Uterus (tissue), 4 donors: ENCODE data around the gene PLA2G6. TPM values are rescaled to one million over a fixed set of nuclear protein-coding genes. Genes with fewer than 3 reads are reported as not detected.

Experiments
- DNase-seq, 2 donors: peaks; one replicate each; pipeline ENCODE4 v3.0.0-alpha.2; 2019 to 2020
- H3K27ac ChIP-seq, 2 donors: fragments of 200-600 bp; sonication (generic); 1 replicate in 1 of 2; 2 replicates in 1 of 2; pipeline ENCODE4 v1.5.1; 2016 to 2018
- H3K27me3 ChIP-seq, 2 donors: fragments of 200-600 bp; sonication (generic); one replicate each; pipeline ENCODE4 v1.5.1; 2018 to 2019; ENCODE audit warnings: control low read depth in 1 of 2
- H3K36me3 ChIP-seq, 2 donors: fragments of 200-600 bp; sonication (generic); one replicate each; pipeline ENCODE4 v1.5.1; 2019; ENCODE audit warnings: control low read depth in 1 of 2
- H3K4me1 ChIP-seq, 2 donors: fragments of 200-600 bp; sonication (generic); one replicate each; pipeline ENCODE4 v1.5.1; 2018 to 2019; ENCODE audit warnings: control low read depth in 1 of 2
- H3K4me3 ChIP-seq, 2 donors: fragments of 200-600 bp; sonication (generic); 1 replicate in 1 of 2; 2 replicates in 1 of 2; pipeline ENCODE4 v1.5.1; 2018 to 2019; ENCODE audit warnings: mild to moderate bottlenecking in 1 of 2
- H3K9me3 ChIP-seq, 2 donors: fragments of 200-600 bp; sonication (generic); one replicate each; pipeline ENCODE4 v1.5.1; 2019; ENCODE audit warnings: control low read depth in 1 of 2
- CTCF ChIP-seq, 4 experiments: fragments of 200-600 bp in 2 of 4; fragments of 450-650 bp in 2 of 4; sonication (generic) in 2 of 4; IDR thresholded peaks; one replicate each; pipeline ENCODE4 v1.5.1; 2016 to 2019; ENCODE audit warnings: antibody characterized with exemption in 4 of 4, mild to moderate bottlenecking in 2 of 4, moderate library complexity in 1 of 4
- POLR2A ChIP-seq, 2 donors: fragments of 450-650 bp; IDR thresholded peaks; one replicate each; pipeline ENCODE4 v1.6.1; 2016; ENCODE audit warnings: antibody characterized with exemption in 2 of 2, mild to moderate bottlenecking in 1 of 2, moderate library complexity in 1 of 2
- intact Hi-C: fragments of 100-400 bp; cut with DNase I; formaldehyde crosslinking; loops from one replicate; pipeline ENCODE4 v1.15.1; 2023; ENCODE audit warnings: low total_unique reads
- total RNA-seq, 4 donors: library from RNA; depleted of rRNA in 3 of 4; stranded (reverse); fragments of >200 nt in 3 of 4; gene quantifications; one replicate each; pipeline versions ENCODE4 v1.1.0 to v1.2.4, GENCODE V29; 2014 to 2023
- donor health status: DM: yes; HTN: yes; CAD: no.

The PLA2G6 gene
- total RNA-seq, 4 donors from 2014 or later = 8.7 to 50.9 (median 34.5) TPM

GRCh38 chr22:38221908-38222796 is 40.5 kb upstream of the PLA2G6 start:
- DNase-seq = no peak
- intact Hi-C loops = loop anchor here (10.0 kb wide), 1 partner anchor 97 kb away; no protein-coding TSS in a partner anchor
- no peaks in the 10 kb centered on the region for H3K27me3 ChIP-seq
- no peaks in the 10 kb centered on the region for H3K9me3 ChIP-seq
- no peak overlapping the region for H3K4me3 ChIP-seq
- no peak overlapping the region for H3K27ac ChIP-seq
- peaks cover 0 to 21% of the 10 kb centered on the region in 2 donors for H3K4me1 ChIP-seq
- H3K36me3 ChIP-seq = no peaks in the 10 kb centered on the region
- TF ChIP-seq CTCF (IDR thresholded peaks at IDR 0.05) = no peak
- TF ChIP-seq POLR2A (IDR thresholded peaks at IDR 0.05) = no peak

GRCh38 chr22:38221407-38221806 is 39.8 kb upstream of the PLA2G6 start:
- Histone ChIP-seq H3K27ac (no peak overlapping the region), H3K36me3 (no peaks in the 10 kb centered on the region), H3K9me3 (no peaks in the 10 kb centered on the region), H3K27me3 (no peaks in the 10 kb centered on the region), H3K4me3 (no peak overlapping the region), H3K4me1 (peaks cover 0 to 21% of the 10 kb centered on the region in 2 donors)
- DNase-seq = no peak
- no peak for TF ChIP-seq CTCF (IDR thresholded peaks at IDR 0.05)
- no peak for TF ChIP-seq POLR2A (IDR thresholded peaks at IDR 0.05)
- intact Hi-C loops = loop anchor here (10.0 kb wide), 1 partner anchor 97 kb away; no protein-coding TSS in a partner anchor

- Histone ChIP-seq H3K36me3 (no peaks in the 10 kb centered on the region), H3K27ac (peak overlapping the region; percentile 89 to 99), H3K9me3 (no peaks in the 10 kb centered on the region), H3K4me3 (no peak overlapping the region), H3K27me3 (no peaks in the 10 kb centered on the region), H3K4me1 (peaks cover 0 to 21% of the 10 kb centered on the region in 2 donors)
- intact Hi-C loops = loop anchor here (10.0 kb wide), 1 partner anchor 96 kb away; no protein-coding TSS in a partner anchor
- no peak for TF ChIP-seq CTCF (IDR thresholded peaks at IDR 0.05)
- TF ChIP-seq POLR2A (IDR thresholded peaks at IDR 0.05) = no peak
- no peak for DNase-seq
These were observed 39.2 kb upstream of the PLA2G6 start for GRCh38 chr22:38220653-38221386.

- TF ChIP-seq POLR2A (IDR thresholded peaks at IDR 0.05) = no peak
- no peak for TF ChIP-seq CTCF (IDR thresholded peaks at IDR 0.05)
- DNase-seq = no peak
- H3K27ac ChIP-seq = peak overlapping the region; percentile 89 to 99
- intact Hi-C loops = loop anchor here (10.0 kb wide), 1 partner anchor 95 kb away; no protein-coding TSS in a partner anchor
- H3K9me3 ChIP-seq = no peaks in the 10 kb centered on the region
- H3K27me3 ChIP-seq = no peaks in the 10 kb centered on the region
- H3K4me1 ChIP-seq = peaks cover 0 to 21% of the 10 kb centered on the region in 2 donors
- H3K4me3 ChIP-seq = no peak overlapping the region
- no peaks in the 10 kb centered on the region for H3K36me3 ChIP-seq
These were observed 38.5 kb upstream of the PLA2G6 start for GRCh38 chr22:38220163-38220562.
